GM10266 (cell line): Measurements from ENCODE around the gene ANO2.

ENCODE experiments used
- DNase-seq: peaks from one replicate; pipeline ENCODE4 v3.0.0; 2012; ENCODE audit errors: extremely low spot score
- CTCF ChIP-seq: IDR thresholded peaks from 2 replicates; pipeline ENCODE4 v1.5.1; 2012; ENCODE audit warnings: mild to moderate bottlenecking, low read depth; ENCODE audit not compliant: control insufficient read depth, insufficient read depth; ENCODE audit errors: missing control alignments

ANO2 gene

GRCh38 chr12:5561057-5561456 lies 384.0 kb downstream of the ANO2 start:
- no peak for DNase-seq
- no peak for TF ChIP-seq CTCF

- no peak for TF ChIP-seq CTCF
- no peak for DNase-seq
Measured at GRCh38 chr12:5560265-5560664, 384.8 kb downstream of the ANO2 start.

GRCh38 chr12:5557906-5558305 lies 387.2 kb downstream of the ANO2 start:
- no peak for TF ChIP-seq CTCF
- no peak for DNase-seq

- DNase-seq: no peak
- TF ChIP-seq CTCF: no peak
Measured at GRCh38 chr12:5556946-5557673, 387.9 kb downstream of the ANO2 start.

- TF ChIP-seq CTCF: peak; percentile 32
- no peak for DNase-seq
Measured at GRCh38 chr12:5556033-5556614, 388.9 kb downstream of the ANO2 start.

GRCh38 chr12:5554711-5555110 lies 390.3 kb downstream of the ANO2 start:
- no peak for TF ChIP-seq CTCF
- no peak for DNase-seq

- TF ChIP-seq CTCF: no peak
- DNase-seq: no peak
Measured at GRCh38 chr12:5549011-5549410, 396.0 kb downstream of the ANO2 start.
